ENCODE measurements around the gene SDR42E1.

Gene SDR42E1

DNA sequence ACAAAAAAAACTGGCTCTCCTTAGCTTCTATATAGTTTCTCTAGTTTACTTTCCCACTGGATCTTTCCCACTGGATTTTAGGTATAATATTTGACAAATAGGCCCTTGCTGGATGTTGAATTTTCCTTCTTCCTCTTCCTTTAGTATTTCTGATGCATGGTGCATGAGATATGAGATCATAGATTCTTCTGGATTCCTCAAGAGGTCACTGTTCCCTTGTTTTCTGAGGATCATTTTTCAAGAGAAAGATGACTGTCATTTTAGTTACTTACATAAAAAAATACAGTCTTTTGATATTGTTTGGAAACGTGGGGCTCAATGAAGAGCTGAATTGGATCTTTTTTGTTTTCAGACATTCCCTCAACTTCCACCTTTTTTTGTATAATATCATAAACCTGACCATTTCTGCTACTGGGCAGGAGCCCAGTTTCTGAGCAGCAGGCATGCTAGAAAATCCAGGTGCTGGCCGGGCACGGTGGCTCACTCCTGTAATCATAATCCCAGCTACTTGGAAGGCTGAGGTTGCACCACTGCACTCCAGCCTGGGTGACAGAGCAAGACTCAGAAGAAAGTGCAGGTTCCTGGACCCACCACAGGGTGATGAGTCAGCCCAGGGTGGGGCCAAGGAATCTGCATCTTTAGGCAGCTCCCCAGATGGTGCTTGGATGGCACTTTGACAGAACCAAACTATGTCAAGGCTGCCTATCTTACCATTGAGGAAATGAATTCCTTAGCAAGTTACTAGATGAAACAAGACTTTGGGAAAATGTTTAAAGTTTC lies 70.3 kb downstream of the SDR42E1 start:
- DNase-seq, result no peak

DNA sequence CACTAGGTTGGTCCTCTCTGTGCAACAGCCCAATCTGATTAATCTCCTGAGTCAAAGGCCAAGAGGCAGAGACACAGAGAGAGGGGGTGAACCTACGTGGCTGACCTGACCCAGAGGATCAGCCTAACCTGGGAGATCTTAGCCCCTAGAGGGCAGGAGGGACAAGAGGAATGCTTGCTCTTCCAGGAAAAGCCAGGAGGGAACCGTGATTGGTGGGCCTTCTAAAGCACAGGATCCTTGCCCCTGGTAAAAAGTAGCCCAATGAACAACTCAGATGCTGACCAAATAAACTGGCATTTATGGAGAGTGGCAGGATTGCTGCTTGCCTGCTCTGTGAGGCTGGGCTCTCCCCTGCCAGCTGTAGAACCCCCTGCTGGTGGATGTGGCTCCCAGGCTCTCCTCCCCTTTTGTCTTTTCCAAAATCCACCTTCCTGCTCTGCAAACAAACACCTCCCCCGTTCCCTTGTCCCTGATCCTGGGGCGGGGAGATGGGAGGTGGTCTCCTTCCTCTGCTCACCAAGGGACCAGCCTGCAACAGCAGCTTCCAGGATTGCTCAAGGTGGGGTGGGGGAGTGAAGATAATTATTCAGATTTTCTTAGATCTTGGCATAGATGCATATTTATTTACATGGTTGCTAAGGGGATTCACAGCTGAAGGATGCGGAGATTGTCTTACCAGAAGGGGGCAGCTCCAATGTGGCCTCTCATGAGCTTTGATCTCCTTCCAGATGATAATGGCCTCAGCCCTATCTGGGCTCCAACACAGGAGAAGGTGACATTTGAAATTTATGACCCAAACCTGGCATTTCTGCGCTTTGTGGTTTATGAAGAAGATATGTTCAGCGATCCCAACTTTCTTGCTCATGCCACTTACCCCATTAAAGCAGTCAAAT lies 71.9 kb downstream of the SDR42E1 start:
- no peak for DNase-seq

All from right kidney (tissue), 1 donor.